ENCODE data around the gene C17orf114.

The C17orf114 gene

GRCh38 chr17:4802228-4802627 lies at the start of gene C17orf114:
TSS of gene C17orf114 (minus strand) at chr17:4802328.
- intact Hi-C loops (cut with DNase I, micrococcal nuclease) = no loop called here
- no peak for DNase-seq
- no peak for ATAC-seq

DNA sequence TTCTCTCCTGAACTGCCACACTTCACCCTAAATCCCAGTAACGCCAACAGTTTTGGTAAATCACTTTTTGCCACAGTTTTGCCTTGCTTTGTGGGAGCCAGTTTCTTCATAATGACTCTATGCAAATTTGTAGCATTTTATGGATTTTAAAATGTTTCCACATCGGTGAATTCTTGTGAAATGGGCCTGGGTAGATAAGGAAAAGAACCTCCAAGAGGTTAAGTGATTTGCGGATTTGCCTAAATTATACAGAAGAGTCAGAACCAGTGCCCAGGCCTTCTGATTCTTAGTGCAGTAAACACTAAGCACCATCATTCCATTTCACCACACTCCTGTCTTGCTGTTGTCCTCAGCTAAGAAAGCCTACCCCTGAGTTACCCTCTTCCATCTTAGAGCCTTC lies 49.0 kb upstream of the C17orf114 start:
- DNase-seq (no peak), ATAC-seq (no peak)
- intact Hi-C loops (cut with DNase I, micrococcal nuclease) = no loop called here

DNA sequence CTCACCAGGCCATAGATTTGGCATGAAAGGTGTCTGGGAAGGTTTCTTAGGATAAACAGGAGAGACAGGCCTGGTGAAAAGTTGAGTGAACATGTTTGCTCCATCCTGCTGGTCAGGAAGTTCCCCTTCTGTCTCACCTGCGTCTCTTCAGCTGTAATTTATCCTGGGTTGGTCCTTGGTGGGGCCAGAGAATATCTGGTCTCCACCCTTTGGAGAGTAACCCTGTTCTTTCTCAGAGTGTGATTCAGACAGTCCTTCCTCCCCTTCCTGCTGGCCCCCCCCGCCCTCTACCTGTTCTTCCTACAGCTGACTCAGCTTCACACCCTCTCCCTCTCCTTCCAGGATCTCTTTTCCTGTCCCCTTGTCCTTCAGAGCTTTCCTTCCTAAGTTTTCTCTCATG lies 48.1 kb upstream of the C17orf114 start:
- intact Hi-C loops (cut with DNase I, micrococcal nuclease) = no loop called here
- peak; percentile 90 for ATAC-seq
- DNase-seq = peak; percentile 56 to 61

GRCh38 chr17:4849011-4849536 lies 46.9 kb upstream of the C17orf114 start:
- DNase-seq = no peak
- intact Hi-C loops (cut with DNase I, micrococcal nuclease) = no loop called here
- no peak for ATAC-seq

GRCh38 chr17:4846635-4847390 lies 44.7 kb upstream of the C17orf114 start:
- intact Hi-C loops (cut with DNase I, micrococcal nuclease) = no loop called here
- no peak for ATAC-seq
- DNase-seq = no peak

DNA sequence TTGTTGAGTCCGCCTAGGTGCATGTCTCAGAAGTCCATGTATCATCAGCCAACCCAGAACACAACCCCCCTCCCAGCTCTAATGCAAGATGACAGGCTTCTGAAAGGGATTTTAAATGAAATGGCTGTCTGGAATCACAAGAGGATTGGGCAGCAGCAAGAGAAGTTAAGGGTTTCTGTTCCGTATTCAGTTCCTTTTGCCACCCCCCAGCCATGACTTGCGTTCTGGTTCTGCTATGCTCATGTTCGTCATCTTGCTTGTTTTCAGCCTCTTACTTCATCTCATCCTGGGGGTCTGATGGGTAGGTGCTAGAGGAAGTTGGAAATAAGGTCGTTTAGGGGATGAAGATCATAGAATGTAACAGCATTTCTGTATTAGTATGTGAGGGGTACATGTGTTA lies 43.0 kb upstream of the C17orf114 start:
- no peak for ATAC-seq
- DNase-seq = no peak
- intact Hi-C loops (cut with DNase I, micrococcal nuclease) = no loop called here

- ATAC-seq = no peak
- DNase-seq = no peak
Observed at GRCh38 chr17:4843321-4844000, 41.3 kb upstream of the C17orf114 start.

GRCh38 chr17:4842376-4842775 lies 40.2 kb upstream of the C17orf114 start:
- intact Hi-C loops (cut with DNase I, micrococcal nuclease) = no loop called here

More at GRCh38 chr17:4843321-4844000, 41.3 kb upstream of the C17orf114 start:
- intact Hi-C loops (cut with DNase I, micrococcal nuclease) = no loop called here

DNA sequence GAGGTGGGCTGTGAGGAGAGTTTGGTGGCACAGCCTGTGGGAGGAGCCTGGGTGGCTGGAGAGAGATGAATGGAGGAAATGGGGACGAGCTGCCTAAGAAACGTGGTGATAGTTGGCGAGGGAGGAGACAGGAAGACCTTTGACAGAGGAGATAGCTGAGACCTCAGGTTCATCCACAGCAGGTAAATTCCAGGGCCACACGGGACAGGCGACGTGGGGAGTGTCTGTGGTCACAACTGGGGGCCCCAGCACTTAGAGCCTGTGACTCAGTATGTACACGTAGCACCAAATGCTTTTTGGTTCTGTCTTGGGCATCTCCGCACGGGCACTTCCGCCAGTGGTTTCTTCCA lies 38.7 kb upstream of the C17orf114 start:
- DNase-seq = no peak
- intact Hi-C loops (cut with DNase I, micrococcal nuclease) = no loop called here
- ATAC-seq = no peak

More at GRCh38 chr17:4842376-4842775, 40.2 kb upstream of the C17orf114 start:
- no peak for DNase-seq
- no peak for ATAC-seq

DNA sequence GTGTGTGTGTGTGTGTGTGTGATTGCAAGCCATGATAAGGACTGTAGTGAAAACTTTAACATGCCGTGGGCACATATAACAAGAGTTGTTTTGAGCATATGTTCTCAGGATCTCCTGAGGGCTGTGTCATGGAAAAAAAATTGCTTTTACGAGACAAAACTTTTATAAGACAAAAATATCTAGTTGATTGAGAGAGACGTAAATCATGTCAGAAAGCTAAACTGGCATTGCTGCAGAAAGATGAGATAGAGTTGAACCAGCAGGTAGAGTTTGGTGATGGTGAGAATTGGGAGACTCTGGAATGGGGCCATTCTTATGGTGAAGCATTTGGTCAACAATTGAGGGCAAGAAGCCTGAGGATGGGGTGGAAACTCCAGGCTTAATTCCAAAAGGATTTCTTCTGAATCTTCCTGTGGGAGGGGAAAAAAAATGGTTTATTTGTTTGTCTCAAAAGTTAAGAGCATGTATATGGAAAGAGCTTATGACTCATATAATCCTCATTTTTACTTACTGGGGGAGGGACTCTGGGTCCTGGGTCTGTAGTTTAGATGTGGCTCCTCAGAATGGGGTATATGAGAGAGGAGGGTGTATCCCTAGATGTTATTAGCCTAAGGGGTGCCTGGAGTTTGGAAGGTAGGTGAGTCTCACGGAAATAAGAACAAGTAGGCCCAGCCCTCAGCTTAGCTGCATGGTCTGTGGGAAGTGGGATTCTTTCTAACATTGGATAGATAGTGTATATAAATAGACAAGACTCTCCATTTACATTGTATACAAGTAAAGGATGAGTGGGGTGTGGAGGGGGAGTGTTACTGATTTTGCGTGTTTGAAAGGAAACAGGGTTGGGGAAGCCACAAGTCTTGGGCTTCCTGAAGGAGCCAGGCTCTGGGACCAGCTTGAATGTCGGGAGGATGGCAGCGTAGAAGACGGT lies 38.1 kb upstream of the C17orf114 start:
- intact Hi-C loops (cut with DNase I, micrococcal nuclease) = no loop called here
- ATAC-seq (no peak), DNase-seq (no peak)

DNA sequence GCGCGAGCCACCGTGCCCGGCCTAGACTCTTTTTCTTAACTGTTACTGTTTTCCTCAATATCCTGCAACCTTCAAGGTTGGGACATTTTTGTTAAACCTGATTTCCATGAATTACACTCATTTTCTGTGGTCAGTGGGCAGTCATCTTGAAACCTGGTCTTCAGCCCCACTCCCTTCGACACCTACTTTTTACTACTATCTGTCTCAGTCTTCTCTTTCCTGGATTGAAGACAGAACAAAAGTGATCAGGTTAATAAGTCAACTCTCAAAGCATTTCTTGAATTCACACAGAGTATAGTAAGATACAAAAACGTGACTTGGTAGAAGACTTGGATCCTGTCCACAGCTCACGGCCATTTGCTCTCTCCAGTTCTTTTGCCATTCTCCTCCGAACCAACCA lies 37.1 kb upstream of the C17orf114 start:
- intact Hi-C loops (cut with DNase I, micrococcal nuclease) = no loop called here
- no peak for ATAC-seq
- no peak for DNase-seq

DNA sequence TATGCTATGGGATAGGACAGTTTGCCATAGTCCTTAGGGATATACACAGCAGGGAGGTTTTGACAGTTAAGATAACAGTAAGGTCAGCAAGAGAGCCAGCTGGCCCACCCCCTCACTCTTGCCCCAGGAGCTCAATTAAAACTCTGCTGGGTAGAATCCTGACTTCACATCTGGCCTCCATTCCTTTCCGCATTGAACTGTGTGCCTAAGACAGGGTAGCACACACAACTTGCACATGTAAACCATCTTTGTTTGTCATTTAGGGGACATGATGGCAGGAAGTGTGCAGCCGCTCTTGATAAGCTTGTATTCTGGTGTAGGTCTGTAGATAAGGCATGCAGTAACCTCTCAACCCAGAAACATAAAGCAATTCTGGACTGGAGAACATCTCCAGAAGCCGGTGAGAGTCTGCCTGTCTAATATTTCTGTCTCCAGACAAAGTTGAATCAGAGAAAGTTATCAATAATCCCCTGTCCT lies 36.2 kb upstream of the C17orf114 start:
- no peak for ATAC-seq
- intact Hi-C loops (cut with DNase I, micrococcal nuclease) = no loop called here
- DNase-seq = no peak

GRCh38 chr17:4837471-4838308 lies 35.6 kb upstream of the C17orf114 start:
- ATAC-seq = no peak

DNA sequence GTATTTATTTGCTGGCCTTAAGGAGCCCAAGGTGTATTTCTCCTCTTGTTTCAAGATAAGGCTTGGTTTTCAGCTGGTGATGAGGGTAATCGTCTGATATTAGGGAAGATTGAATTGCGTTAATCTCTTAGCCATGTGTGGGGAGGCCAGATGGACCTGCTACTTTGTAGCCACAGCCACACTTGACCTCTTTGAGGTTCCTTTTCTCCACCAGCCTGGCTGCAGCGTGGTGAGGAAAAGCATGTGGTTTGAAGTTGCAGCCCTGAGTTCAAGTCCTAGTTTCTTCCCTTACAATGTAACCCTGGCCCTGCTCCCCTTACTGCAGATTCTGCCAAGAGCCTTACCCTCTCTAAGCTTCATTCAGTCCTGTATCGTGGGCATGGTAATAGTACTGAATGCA lies 34.1 kb upstream of the C17orf114 start:
- intact Hi-C loops (cut with DNase I, micrococcal nuclease) = no loop called here
- ATAC-seq = no peak
- DNase-seq = no peak

More at GRCh38 chr17:4837471-4838308, 35.6 kb upstream of the C17orf114 start:
- DNase-seq = no peak
- intact Hi-C loops (cut with DNase I, micrococcal nuclease) = no loop called here

- intact Hi-C loops (cut with DNase I, micrococcal nuclease) = no loop called here
- peak in 1 of 2 donors; percentile 27 for DNase-seq
- peak; percentile 20 for ATAC-seq
Observed at GRCh38 chr17:4834681-4835020, 32.5 kb upstream of the C17orf114 start.

- intact Hi-C loops (cut with DNase I, micrococcal nuclease) = no loop called here
- DNase-seq (peak; percentile 49 to 52), ATAC-seq (peak; percentile 34)
Observed at GRCh38 chr17:4833941-4834680, 32.0 kb upstream of the C17orf114 start.

GRCh38 chr17:4833178-4833940 lies 31.2 kb upstream of the C17orf114 start, which contains the start of gene MINK1:
TSS of gene MINK1 (plus strand) at chr17:4833340. CDS start at chr17:4833584, 244 bp downstream.
- ATAC-seq (peak; percentile 87), DNase-seq (peak; percentile 88)
- intact Hi-C loops (cut with DNase I, micrococcal nuclease) = no loop called here
